IMR-90 (cell line): ENCODE results near the gene VIPR1. TPM values are rescaled to one million over a fixed set of nuclear protein-coding genes. Genes with fewer than 3 reads are reported as not detected.

Experiments
- ATAC-seq: fragments of 200-7000 bp; cut with Tn5 transposase; 2 replicates; pipeline ENCODE4 v1.9.1; 2020; ENCODE audit warnings: low read depth, mild to moderate bottlenecking, moderate library complexity
- BruUV-seq: library from RNA; stranded (reverse); fragments of 400-500 nt; replicated peaks from 2 replicates; lab custom pipeline; 2021; lab: Mats Ljungman, UMichigan
- CTCF ChIA-PET: fragments of 300-600 bp; formaldehyde crosslinking; extraction: SDS; loops from one replicate; lab custom pipeline; 2021; ENCODE audit warnings: antibody characterized with exemption; lab: Yijun Ruan, JAX
- POLR2A ChIA-PET: fragments of 300-600 bp; sonication (Branson Sonifier 250); formaldehyde crosslinking; loops from one replicate; lab custom pipeline; 2022; ENCODE audit warnings: antibody characterized with exemption; ENCODE audit not compliant: unreplicated experiment; lab: Charles Lee
- DNase-seq: peaks from one replicate; pipeline ENCODE4 v3.0.0; 2013
- H2AFZ ChIP-seq: replicated peaks from 2 replicates; pipeline ENCODE3; 2013; ENCODE audit warnings: low read length, mild to moderate bottlenecking; ENCODE audit not compliant: poor library complexity
- H2AK5ac ChIP-seq: 2 replicates; pipeline ENCODE4 v1.6.1; 2013; ENCODE audit warnings: low read depth, low read length, inconsistent platforms
- H2AK9ac ChIP-seq: replicated peaks from 2 replicates; pipeline ENCODE3; 2013; ENCODE audit warnings: mild to moderate bottlenecking, low read depth, low read length, moderate library complexity; ENCODE audit not compliant: poor library complexity
- H2BK120ac ChIP-seq: 2 replicates; pipeline ENCODE4 v1.6.1; 2013; ENCODE audit warnings: low read depth, low read length, inconsistent platforms
- H2BK15ac ChIP-seq: 3 replicates; pipeline ENCODE4 v1.6.1; 2013; ENCODE audit warnings: low read depth, low read length, inconsistent platforms
- H2BK20ac ChIP-seq: 2 replicates; pipeline ENCODE4 v1.6.1; 2013; ENCODE audit warnings: low read depth, mild to moderate bottlenecking, inconsistent platforms, low read length, moderate library complexity
- H2BK5ac ChIP-seq: 2 replicates; pipeline ENCODE4 v1.6.1; 2013; ENCODE audit warnings: mild to moderate bottlenecking, low read depth, low read length, inconsistent platforms; ENCODE audit not compliant: poor library complexity, severe bottlenecking
- H3K14ac ChIP-seq: replicated peaks from 2 replicates; pipeline ENCODE4 v1.6.1; 2013; ENCODE audit warnings: low read depth, low read length, inconsistent platforms
- H3K18ac ChIP-seq: 2 replicates; pipeline ENCODE4 v1.6.1; 2013; ENCODE audit warnings: low read depth, low read length, control low read depth
- H3K23ac ChIP-seq: 2 replicates; pipeline ENCODE4 v1.6.1; 2013; ENCODE audit warnings: low read depth, low read length, inconsistent platforms
- H3K27ac ChIP-seq: 2 replicates; pipeline ENCODE4 v1.5.1; 2013; ENCODE audit warnings: mild to moderate bottlenecking, control low read depth, low read length; ENCODE audit not compliant: insufficient read depth
- H3K27me3 ChIP-seq: 2 replicates; pipeline ENCODE4 v1.6.1; 2013; ENCODE audit warnings: low read length; ENCODE audit not compliant: control insufficient read depth, insufficient read depth
- H3K36me3 ChIP-seq: 2 replicates; pipeline ENCODE4 v1.6.1; 2013; ENCODE audit warnings: low read length, mixed read lengths; ENCODE audit not compliant: control insufficient read depth, insufficient read depth
- H3K4ac ChIP-seq: 2 replicates; pipeline ENCODE4 v1.6.1; 2013; ENCODE audit warnings: low read depth, low read length, inconsistent platforms
- H3K4me1 ChIP-seq: 2 replicates; pipeline ENCODE4 v1.6.1; 2013; ENCODE audit warnings: low read length, mixed read lengths; ENCODE audit not compliant: control insufficient read depth, insufficient read depth
- H3K4me2 ChIP-seq: 2 replicates; pipeline ENCODE4 v1.6.1; 2013; ENCODE audit warnings: low read depth, mild to moderate bottlenecking, control low read depth, low read length, moderate library complexity
- H3K4me3 ChIP-seq: 2 replicates; pipeline ENCODE4 v1.5.1; 2013; ENCODE audit warnings: low read depth, mild to moderate bottlenecking, control low read depth, low read length, moderate library complexity; ENCODE audit not compliant: insufficient read depth
- H3K56ac ChIP-seq: 2 replicates; pipeline ENCODE4 v1.6.1; 2013; ENCODE audit warnings: low read length, inconsistent platforms; ENCODE audit not compliant: insufficient read depth; ENCODE audit errors: extremely low read depth
- H3K79me1 ChIP-seq, 2 experiments: 2 replicates each; pipeline ENCODE4 v1.6.1; 2013; ENCODE audit warnings: low read length in 2 of 2, inconsistent platforms in 1 of 2, low read depth in 1 of 2
- H3K9ac ChIP-seq: 2 replicates; pipeline ENCODE4 v1.6.1; 2013; ENCODE audit warnings: low read depth, low read length, control low read depth
- H3K9me1 ChIP-seq: 2 replicates; pipeline ENCODE4 v1.6.1; 2013; ENCODE audit warnings: low read length, inconsistent platforms; ENCODE audit not compliant: insufficient read depth
- H3K9me3 ChIP-seq: 2 replicates; pipeline ENCODE4 v1.6.1; 2013; ENCODE audit warnings: low read length; ENCODE audit not compliant: control insufficient read depth, insufficient read depth
- H4K20me1 ChIP-seq: 2 replicates; pipeline ENCODE4 v1.6.1; 2013; ENCODE audit warnings: low read length, inconsistent platforms; ENCODE audit not compliant: insufficient read depth
- H4K5ac ChIP-seq: 2 replicates; pipeline ENCODE4 v1.6.1; 2013; ENCODE audit warnings: mild to moderate bottlenecking, low read depth, low read length, control low read depth
- H4K8ac ChIP-seq, 2 experiments: 2 replicates each; pipeline ENCODE4 v1.6.1; 2013; ENCODE audit warnings: low read depth in 2 of 2, low read length in 2 of 2, control low read depth in 1 of 2, inconsistent platforms in 1 of 2
- H4K91ac ChIP-seq: 2 replicates; pipeline ENCODE4 v1.6.1; 2013; ENCODE audit warnings: low read depth, low read length, inconsistent platforms; ENCODE audit not compliant: insufficient read depth
- BHLHE40 ChIP-seq: fragments of 150-350 bp; IDR thresholded peaks from 2 replicates; pipeline ENCODE4 v1.6.1; 2016; ENCODE audit warnings: mild to moderate bottlenecking, low read depth, low read length
- CEBPB ChIP-seq: IDR thresholded peaks from 2 replicates; pipeline ENCODE4 v1.6.1; 2012; ENCODE audit warnings: low read depth, low read length, improper control_type of control experiment
- CHD1 ChIP-seq: IDR thresholded peaks from 2 replicates; pipeline ENCODE4 v1.6.1; 2012; ENCODE audit warnings: low read depth, low read length, improper control_type of control experiment
- CTCF ChIP-seq: conservative IDR thresholded peaks from 2 replicates; pipeline ENCODE4 v1.5.1; 2012; ENCODE audit warnings: mild to moderate bottlenecking, low read depth, low read length, improper control_type of control experiment
- ELK1 ChIP-seq: fragments of 150-350 bp; IDR thresholded peaks from 2 replicates; pipeline ENCODE4 v1.6.1; 2016; ENCODE audit warnings: low read depth, mild to moderate bottlenecking, low read length, moderate library complexity, borderline replicate concordance
- FOS ChIP-seq: fragments of 150-350 bp; IDR thresholded peaks from 2 replicates; pipeline ENCODE4 v1.6.1; 2016; ENCODE audit warnings: low read depth, low read length
- MAFK ChIP-seq: IDR thresholded peaks from 2 replicates; pipeline ENCODE4 v1.6.1; 2012; ENCODE audit warnings: low read depth, low read length, improper control_type of control experiment
- MAZ ChIP-seq: IDR thresholded peaks from 2 replicates; pipeline ENCODE4 v1.6.1; 2012; ENCODE audit warnings: low read depth, mild to moderate bottlenecking, low read length, improper control_type of control experiment, moderate library complexity, borderline replicate concordance
- MXI1 ChIP-seq: IDR thresholded peaks from 2 replicates; pipeline ENCODE4 v1.6.1; 2012; ENCODE audit warnings: low read depth, mild to moderate bottlenecking, low read length, moderate library complexity, borderline replicate concordance
- NFE2L2 ChIP-seq: fragments of 150-350 bp; IDR thresholded peaks from 2 replicates; pipeline ENCODE4 v1.6.1; 2016; ENCODE audit warnings: low read depth, mild to moderate bottlenecking, low read length
- POLR2A ChIP-seq: IDR thresholded peaks from 2 replicates; pipeline ENCODE4 v1.6.1; 2012; ENCODE audit warnings: mild to moderate bottlenecking, low read depth, low read length
- RAD21 ChIP-seq: IDR thresholded peaks from 2 replicates; pipeline ENCODE4 v1.6.1; 2012; ENCODE audit warnings: low read length, improper control_type of control experiment
- RCOR1 ChIP-seq: IDR thresholded peaks from 2 replicates; pipeline ENCODE4 v1.6.1; 2012; ENCODE audit warnings: mild to moderate bottlenecking, low read length, improper control_type of control experiment; ENCODE audit not compliant: insufficient replicate concordance
- RFX5 ChIP-seq: IDR thresholded peaks from 2 replicates; pipeline ENCODE4 v1.8.0; 2012; ENCODE audit warnings: low read depth, mild to moderate bottlenecking, low read length, moderate library complexity
- SMC3 ChIP-seq: fragments of 150-350 bp; IDR thresholded peaks from 2 replicates; pipeline ENCODE4 v1.6.1; 2016; ENCODE audit warnings: low read depth, mild to moderate bottlenecking, antibody characterized with exemption, low read length, moderate library complexity
- USF2 ChIP-seq: fragments of 150-350 bp; IDR thresholded peaks from 2 replicates; pipeline ENCODE4 v1.6.1; 2017; ENCODE audit warnings: mild to moderate bottlenecking, antibody characterized with exemption, low read length, low read depth
- WGBS, 2 experiments: methylation state at CpG; one replicate each; pipeline versions ENCODE4 v1.1.5 to v1.1.7; 2013; ENCODE audit warnings: missing lambda C conversion rate in 2 of 2; ENCODE audit not compliant: insufficient read length in 1 of 2; ENCODE audit errors: extremely low coverage in 2 of 2; 5-methylcytosine and 5-hydroxymethylcytosine counted together
- dilution Hi-C: fragments of 300-500 bp; cut with HindIII; formaldehyde crosslinking; loops from one replicate; pipeline ENCODE4 v1.14.3; 2018; ENCODE audit warnings: low sequenced_read_pairs; ENCODE audit not compliant: unreplicated experiment
- in situ Hi-C: fragments of 300-500 bp; cut with MboI; formaldehyde crosslinking; loops from 3 replicates; pipeline ENCODE4 v1.14.3; 2019; ENCODE audit warnings: low sequenced_read_pairs, inconsistent platforms, mixed read lengths
- intact Hi-C: fragments of 100-400 bp; cut with micrococcal nuclease; formaldehyde crosslinking; loops from 2 replicates; pipeline ENCODE4 v1.10.0; 2022
- polyA plus RNA-seq, 3 experiments: library from polyadenylated mRNA; depleted of rRNA; stranded (reverse); fragments of >200 nt; gene quantifications; 2 replicates each; pipeline ENCODE4 v1.2.3, GENCODE V29; 2012; ENCODE audit warnings: low replicate concordance in 1 of 3
- total RNA-seq: library from RNA; depleted of rRNA; stranded (reverse); fragments of >200 nt; gene quantifications from 2 replicates; pipeline ENCODE4 v1.2.3, GENCODE V29; 2012

The VIPR1 gene
- total and polyA plus RNA-seq, 2 of the 4 experiments (the other 2 are of a cell fraction) = not detected

GRCh38 chr3:42547401-42547945 lies 45.0 kb downstream of the VIPR1 start:
- Histone ChIP-seq H4K8ac (no peak overlapping the region), H3K18ac (no peak overlapping the region), H4K91ac (no peak overlapping the region), H3K14ac (no peak overlapping the region), H3K23ac (no peak overlapping the region), H3K36me3 (peaks cover 3% of the 10 kb centered on the region), H2BK5ac (no peak overlapping the region), H3K56ac (no peak overlapping the region), H3K9me3 (no peaks in the 10 kb centered on the region), H3K9me1 (no peaks in the 10 kb centered on the region), H2AK9ac (no peak overlapping the region), H4K20me1 (no peaks in the 10 kb centered on the region), H3K4me3 (no peak overlapping the region), H3K9ac (no peak overlapping the region), H3K4me2 (no peak overlapping the region), H2BK15ac (no peak overlapping the region), H2BK20ac (no peak overlapping the region), H2BK120ac (no peak overlapping the region), H2AK5ac (no peak overlapping the region), H2AFZ (peak overlapping the region; percentile 16), H3K27ac (no peak overlapping the region), H3K79me1 (no peaks in the 10 kb centered on the region; a peak in 1 of 4 replicates), H3K4me1 (no peaks in the 10 kb centered on the region; the same call in 1 of the 2 replicates), H4K5ac (no peak overlapping the region), H3K4ac (no peak overlapping the region), H3K27me3 (no peaks in the 10 kb centered on the region)
- intact Hi-C loops (loop anchor here (1.0 to 10.0 kb wide), 3 partner anchors 300 to 337 kb away; no protein-coding TSS in a partner anchor), dilution Hi-C loops (no loop called here), in situ Hi-C loops (loop anchor here (10.0 kb wide), 1 partner anchor 313 kb away; no protein-coding TSS in a partner anchor)
- DNase-seq (peak; percentile 44), ATAC-seq (peak; percentile 81)
- ChIA-PET POLR2A (no interaction called here), CTCF (interaction anchor here (1.0 to 1.5 kb wide), 5 partner anchors 10 to 14 kb away, joined by 3 to 10 read pairs (median 4); no protein-coding TSS in a partner anchor)
- WGBS, 2 experiments = no CpG with 5 or more reads among the region's 7 CpGs
- no TSS peak for BruUV-seq
- TF ChIP-seq CHD1 = no peak
- TF ChIP-seq ELK1 = no peak
- peak; percentile 47; the same call in 1 of the 2 replicates for TF ChIP-seq SMC3
- no peak for TF ChIP-seq CEBPB
- TF ChIP-seq MAFK = no peak
- TF ChIP-seq NFE2L2 = no peak
- no peak for TF ChIP-seq RCOR1
- TF ChIP-seq USF2 = no peak
- no peak for TF ChIP-seq MAZ
- TF ChIP-seq MXI1 = no peak
- no peak for TF ChIP-seq POLR2A
- TF ChIP-seq BHLHE40 = no peak
- TF ChIP-seq RFX5 = no peak
- peak; percentile 45 for TF ChIP-seq RAD21
- TF ChIP-seq CTCF = peak; percentile 74
- no peak for TF ChIP-seq FOS
